Measurements from ENCODE around the gene C1S. TPM values are rescaled to one million over a fixed set of nuclear protein-coding genes. Genes with fewer than 3 reads are reported as not detected.
"Not testable (repeated sequence)": the region's sequence is repeated elsewhere in the genome, so short reads cannot be mapped to it uniquely, and the experiment has no call there.

C1S gene
- total RNA-seq, 1 experiment from 2014 or later = 15.3 TPM

GRCh38 chr12:7046383-7047105 is 14.0 kb upstream of the C1S start:
- DNase-seq (ENCODE audit: low read depth) = no peak

GRCh38 chr12:7047306-7047705 is 13.2 kb upstream of the C1S start:
- DNase-seq (ENCODE audit: low read depth) = no peak

- DNase-seq (ENCODE audit: low read depth) = not testable (repeated sequence)
These were observed 11.0 kb upstream of the C1S start for GRCh38 chr12:7049445-7049951.

- not testable (repeated sequence) for DNase-seq (ENCODE audit: low read depth)
These were observed 10.5 kb upstream of the C1S start for GRCh38 chr12:7049973-7050372.

GRCh38 chr12:7054925-7055324 is 5.6 kb upstream of the C1S start:
- no peak for DNase-seq (ENCODE audit: low read depth)

- DNase-seq (ENCODE audit: low read depth) = not testable (repeated sequence)
These were observed 4.8 kb upstream of the C1S start for GRCh38 chr12:7055736-7056135.

- DNase-seq (ENCODE audit: low read depth) = no peak
These were observed 2.2 kb upstream of the C1S start for GRCh38 chr12:7058163-7058845.

- DNase-seq (ENCODE audit: low read depth) = no peak
These were observed 1.6 kb upstream of the C1S start for GRCh38 chr12:7058850-7059395.

- no peak for DNase-seq (ENCODE audit: low read depth)
These were observed 738 bp upstream of the C1S start for GRCh38 chr12:7059780-7060179.

GRCh38 chr12:7061138-7061537 is 620 bp downstream of the C1S start:
- DNase-seq (ENCODE audit: low read depth) = no peak

GRCh38 chr12:7061596-7061995 is 1.1 kb downstream of the C1S start:
- DNase-seq (ENCODE audit: low read depth) = no peak

GRCh38 chr12:7064516-7064915 is 4.0 kb downstream of the C1S start:
- no peak for DNase-seq (ENCODE audit: low read depth)

- DNase-seq (ENCODE audit: low read depth) = no peak
These were observed 4.6 kb downstream of the C1S start for GRCh38 chr12:7065073-7065623.

GRCh38 chr12:7066596-7066995 is 6.1 kb downstream of the C1S start:
- DNase-seq (ENCODE audit: low read depth) = no peak

GRCh38 chr12:7067096-7067495 is 6.6 kb downstream of the C1S start:
- DNase-seq (ENCODE audit: low read depth) = no peak

- no peak for DNase-seq (ENCODE audit: low read depth)
These were observed 7.9 kb downstream of the C1S start for GRCh38 chr12:7068240-7068993.

GRCh38 chr12:7068994-7069346 is 8.5 kb downstream of the C1S start:
- no peak for DNase-seq (ENCODE audit: low read depth)

GRCh38 chr12:7069386-7069785 is 8.9 kb downstream of the C1S start:
- no peak for DNase-seq (ENCODE audit: low read depth)

GRCh38 chr12:7072035-7072434 is 11.5 kb downstream of the C1S start:
- no peak for DNase-seq (ENCODE audit: low read depth)

GRCh38 chr12:7072554-7072953 is 12.0 kb downstream of the C1S start:
- DNase-seq (ENCODE audit: low read depth) = no peak

GRCh38 chr12:7073946-7074345 is 13.4 kb downstream of the C1S start:
- no peak for DNase-seq (ENCODE audit: low read depth)

GRCh38 chr12:7075518-7075917 is 15.0 kb downstream of the C1S start:
- DNase-seq (ENCODE audit: low read depth) = peak; percentile 8
